Measurements from ENCODE around the gene WNK2.

Gene WNK2

DNA sequence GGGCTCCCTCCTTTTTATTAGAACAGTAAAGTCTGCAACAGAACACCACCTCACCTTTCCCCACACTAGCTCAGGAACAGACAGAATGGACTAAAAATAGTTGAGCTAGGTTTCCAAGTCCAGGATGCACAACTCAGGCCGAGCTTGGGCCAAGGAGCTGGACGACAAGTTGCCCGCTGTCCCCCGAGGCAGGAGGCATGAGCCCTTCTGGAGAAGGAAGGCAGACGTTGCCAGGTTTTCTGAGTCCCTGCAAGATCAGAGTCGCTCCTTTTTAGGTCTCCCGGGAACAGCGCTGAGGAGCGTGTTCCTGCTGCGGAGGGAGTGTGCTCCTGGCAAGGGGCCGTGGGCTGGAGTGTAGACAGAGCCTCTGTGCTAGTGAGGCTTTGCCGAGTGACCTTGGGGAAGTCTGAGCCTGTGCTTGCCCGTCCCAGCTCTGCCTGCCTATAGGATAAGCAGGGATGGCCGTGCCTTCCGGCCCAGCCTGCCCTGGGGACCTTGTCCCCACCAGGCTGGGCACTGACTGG, 121.6 kb downstream of the WNK2 start:
- no peaks in the 10 kb centered on the region for H3K4me1 ChIP-seq (ENCODE audit: control insufficient read depth, insufficient read depth, low read length)
- POLR2A ChIA-PET, result no interaction called here
- CTCF ChIA-PET, result interaction anchor here (0.6 to 2.2 kb wide), 18 partner anchors 10 to 1471 kb away, joined by 3 to 9 read pairs (median 4); no protein-coding TSS in a partner anchor

GRCh38 chr9:93306081-93306480, 122.1 kb downstream of the WNK2 start:
- no peaks in the 10 kb centered on the region for H3K9me3 ChIP-seq (ENCODE audit: control insufficient read depth, insufficient read depth, low read depth, low read length)
- ChIA-PET POLR2A (no interaction called here), CTCF (interaction anchor here (0.6 to 2.2 kb wide), 6 partner anchors 99 to 1472 kb away, joined by 4 to 6 read pairs (median 4); no protein-coding TSS in a partner anchor)
- no peaks in the 10 kb centered on the region for H3K4me1 ChIP-seq (ENCODE audit: control insufficient read depth, insufficient read depth, low read length)
- TF ChIP-seq ZIC2 (tag by site-specific recombination; IDR thresholded peaks at IDR 0.05), result peak; percentile 41; the same call in 1 of the 2 replicates
- no peak for TF ChIP-seq ZBTB1 (tag by site-specific recombination; IDR thresholded peaks at IDR 0.05)
- H3K27ac ChIP-seq (ENCODE audit: extremely low read depth, low read depth, low read length), result no peak overlapping the region
- no peaks in the 10 kb centered on the region for H3K36me3 ChIP-seq (ENCODE audit: control insufficient read depth in 2 of 2, insufficient read depth in 1 of 2, low read length in 2 of 2)
- H3K4me3 ChIP-seq (ENCODE audit: low read depth, low read length), result no peak overlapping the region

More for the DNA sequence above, 121.6 kb downstream of the WNK2 start:
- no peak overlapping the region for H3K27ac ChIP-seq (ENCODE audit: extremely low read depth, low read depth, low read length)
- H3K36me3 ChIP-seq (ENCODE audit: control insufficient read depth in 2 of 2, insufficient read depth in 1 of 2, low read length in 2 of 2), result no peaks in the 10 kb centered on the region
- no peak overlapping the region for H3K4me3 ChIP-seq (ENCODE audit: low read depth, low read length)
- H3K9me3 ChIP-seq (ENCODE audit: control insufficient read depth, insufficient read depth, low read depth, low read length), result no peaks in the 10 kb centered on the region
- TF ChIP-seq ZBTB1 (tag by site-specific recombination; IDR thresholded peaks at IDR 0.05) (no peak), ZNF354C (tag by site-specific recombination; IDR thresholded peaks at IDR 0.05; ENCODE audit: borderline replicate concordance, low read depth) (no peak), ZBTB7A (tag by site-specific recombination; IDR thresholded peaks at IDR 0.05; ENCODE audit: low read depth) (no peak), ZBTB20 (tag by site-specific recombination; IDR thresholded peaks at IDR 0.05) (no peak), ZNF174 (tag by site-specific recombination; IDR thresholded peaks at IDR 0.05) (no peak), ZNF140 (tag by site-specific recombination; IDR thresholded peaks at IDR 0.05) (no peak), ZNF394 (tag by site-specific recombination; IDR thresholded peaks at IDR 0.05; ENCODE audit: borderline replicate concordance) (no peak), ZNF785 (tag by site-specific recombination; IDR thresholded peaks at IDR 0.05) (no peak), SALL2 (tag by site-specific recombination; IDR thresholded peaks at IDR 0.05; ENCODE audit: borderline replicate concordance) (no peak), ZNF513 (tag by site-specific recombination; IDR thresholded peaks at IDR 0.05) (no peak), ZNF324 (tag by site-specific recombination; IDR thresholded peaks at IDR 0.05) (no peak), ZSCAN23 (tag by site-specific recombination; IDR thresholded peaks at IDR 0.05) (no peak), GLI2 (tag by site-specific recombination; IDR thresholded peaks at IDR 0.05; ENCODE audit: borderline replicate concordance, low read depth) (no peak)
- TF ChIP-seq, protein P1, sequence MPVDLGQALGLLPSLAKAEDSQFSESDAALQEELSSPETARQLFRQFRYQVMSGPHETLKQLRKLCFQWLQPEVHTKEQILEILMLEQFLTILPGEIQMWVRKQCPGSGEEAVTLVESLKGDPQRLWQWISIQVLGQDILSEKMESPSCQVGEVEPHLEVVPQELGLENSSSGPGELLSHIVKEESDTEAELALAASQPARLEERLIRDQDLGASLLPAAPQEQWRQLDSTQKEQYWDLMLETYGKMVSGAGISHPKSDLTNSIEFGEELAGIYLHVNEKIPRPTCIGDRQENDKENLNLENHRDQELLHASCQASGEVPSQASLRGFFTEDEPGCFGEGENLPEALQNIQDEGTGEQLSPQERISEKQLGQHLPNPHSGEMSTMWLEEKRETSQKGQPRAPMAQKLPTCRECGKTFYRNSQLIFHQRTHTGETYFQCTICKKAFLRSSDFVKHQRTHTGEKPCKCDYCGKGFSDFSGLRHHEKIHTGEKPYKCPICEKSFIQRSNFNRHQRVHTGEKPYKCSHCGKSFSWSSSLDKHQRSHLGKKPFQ (tag by site-specific recombination; IDR thresholded peaks at IDR 0.05), result no peak
- TF ChIP-seq, protein P2, sequence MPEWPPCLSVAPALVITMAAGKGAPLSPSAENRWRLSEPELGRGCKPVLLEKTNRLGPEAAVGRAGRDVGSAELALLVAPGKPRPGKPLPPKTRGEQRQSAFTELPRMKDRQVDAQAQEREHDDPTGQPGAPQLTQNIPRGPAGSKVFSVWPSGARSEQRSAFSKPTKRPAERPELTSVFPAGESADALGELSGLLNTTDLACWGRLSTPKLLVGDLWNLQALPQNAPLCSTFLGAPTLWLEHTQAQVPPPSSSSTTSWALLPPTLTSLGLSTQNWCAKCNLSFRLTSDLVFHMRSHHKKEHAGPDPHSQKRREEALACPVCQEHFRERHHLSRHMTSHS (tag by site-specific recombination; IDR thresholded peaks at IDR 0.05), result no peak
- TF ChIP-seq, protein P3, sequence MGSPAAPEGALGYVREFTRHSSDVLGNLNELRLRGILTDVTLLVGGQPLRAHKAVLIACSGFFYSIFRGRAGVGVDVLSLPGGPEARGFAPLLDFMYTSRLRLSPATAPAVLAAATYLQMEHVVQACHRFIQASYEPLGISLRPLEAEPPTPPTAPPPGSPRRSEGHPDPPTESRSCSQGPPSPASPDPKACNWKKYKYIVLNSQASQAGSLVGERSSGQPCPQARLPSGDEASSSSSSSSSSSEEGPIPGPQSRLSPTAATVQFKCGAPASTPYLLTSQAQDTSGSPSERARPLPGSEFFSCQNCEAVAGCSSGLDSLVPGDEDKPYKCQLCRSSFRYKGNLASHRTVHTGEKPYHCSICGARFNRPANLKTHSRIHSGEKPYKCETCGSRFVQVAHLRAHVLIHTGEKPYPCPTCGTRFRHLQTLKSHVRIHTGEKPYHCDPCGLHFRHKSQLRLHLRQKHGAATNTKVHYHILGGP (tag by site-specific recombination; IDR thresholded peaks at IDR 0.05), result no peak

Measured in HEK293 (cell line).